Hepatocyte (in vitro differentiated cells): ENCODE measurements around the gene BOK.

Source experiments
- CTCF ChIP-seq: fragments of 200-600 bp; sonication (generic); IDR thresholded peaks from 2 replicates; pipeline ENCODE4 v1.5.1; 2016; ENCODE audit warnings: antibody characterized with exemption, mild to moderate bottlenecking; ENCODE audit not compliant: poor library complexity
- EZH2 ChIP-seq: fragments of 200-600 bp; sonication (generic); IDR thresholded peaks from 2 replicates; pipeline ENCODE4 v1.6.1; 2016; ENCODE audit warnings: antibody characterized with exemption, mild to moderate bottlenecking, borderline replicate concordance

- no peak for TF ChIP-seq CTCF
- TF ChIP-seq EZH2: no peak
Observed at GRCh38 chr2:241517297-241517696, 41.2 kb upstream of the BOK start.
